Left ventricle myocardium superior (tissue), 1 donor: ENCODE results near the gene GPR137B. TPM values are rescaled to one million over a fixed set of nuclear protein-coding genes. Genes with fewer than 3 reads are reported as not detected.
"Not testable (repeated sequence)": the region's sequence is repeated elsewhere in the genome, so short reads cannot be mapped to it uniquely, and the experiment has no call there.

Source experiments
- ATAC-seq: fragments of 200-7000 bp; cut with Tn5 transposase; one replicate; pipeline ENCODE4 v1.9.1; 2020; ENCODE audit warnings: mild to moderate bottlenecking, moderate library complexity
- DNase-seq: peaks from one replicate; pipeline ENCODE4 v3.0.0-alpha.2; 2020
- intact Hi-C: fragments of 100-400 bp; cut with micrococcal nuclease; formaldehyde crosslinking; loops from one replicate; pipeline ENCODE4 v1.11.0; 2022
- total RNA-seq: library from RNA; stranded (reverse); fragmentation: NEBNext Ultra II Directional; extraction: Animal tissue kit (Norgen Biotek cat#: 25700); gene quantifications from one replicate; pipeline ENCODE4 v1.2.1, GENCODE V29; 2021
- donor health status: DM: no; HTN: yes; CAD: no; lungs with severe emphysema.

The GPR137B gene
- total RNA-seq, 1 donor from 2014 or later, result 31.6 TPM

GRCh38 chr1:236155399-236155767, 13.0 kb downstream of the GPR137B start:
- intact Hi-C loops, result no loop called here
- ATAC-seq (no peak), DNase-seq (no peak)

- ATAC-seq, result no peak
- intact Hi-C loops, result no loop called here
- DNase-seq, result no peak
Measured at GRCh38 chr1:236155841-236156503, 13.6 kb downstream of the GPR137B start.

- intact Hi-C loops, result no loop called here
- DNase-seq, result no peak
- ATAC-seq, result no peak
Measured at GRCh38 chr1:236156512-236157208, 14.3 kb downstream of the GPR137B start.

- ATAC-seq, intact Hi-C loops: not testable (repeated sequence)
Measured at GRCh38 chr1:236158072-236158471, 15.7 kb downstream of the GPR137B start.

GRCh38 chr1:236158719-236159118, 16.4 kb downstream of the GPR137B start:
- no peak for ATAC-seq
- no peak for DNase-seq
- intact Hi-C loops, result no loop called here

More at GRCh38 chr1:236158072-236158471, 15.7 kb downstream of the GPR137B start:
- DNase-seq, result not testable (repeated sequence)

GRCh38 chr1:236159704-236160539, 17.6 kb downstream of the GPR137B start:
- DNase-seq (no peak), ATAC-seq (no peak)

GRCh38 chr1:236160540-236161127, 18.3 kb downstream of the GPR137B start:
- no peak for DNase-seq
- intact Hi-C loops, result no loop called here
- no peak for ATAC-seq

More at GRCh38 chr1:236159704-236160539, 17.6 kb downstream of the GPR137B start:
- intact Hi-C loops, result no loop called here

- no peak for DNase-seq
- no peak for ATAC-seq
- intact Hi-C loops, result no loop called here
Measured at GRCh38 chr1:236161230-236161629, 18.9 kb downstream of the GPR137B start.

- DNase-seq, ATAC-seq, intact Hi-C loops: not testable (repeated sequence)
Measured at GRCh38 chr1:236161755-236162154, 19.4 kb downstream of the GPR137B start.

GRCh38 chr1:236163463-236164153, 21.3 kb downstream of the GPR137B start:
- intact Hi-C loops, result no loop called here
- ATAC-seq, result peak; percentile 16
- DNase-seq, result no peak

- ATAC-seq (peak; percentile 89), DNase-seq (peak; percentile 71)
Measured at GRCh38 chr1:236164273-236164672, 21.9 kb downstream of the GPR137B start.

GRCh38 chr1:236165238-236165981, 23.1 kb downstream of the GPR137B start:
- DNase-seq (no peak), ATAC-seq (no peak)
- intact Hi-C loops, result no loop called here

More at GRCh38 chr1:236164273-236164672, 21.9 kb downstream of the GPR137B start:
- intact Hi-C loops, result no loop called here

GRCh38 chr1:236166041-236166440, 23.7 kb downstream of the GPR137B start:
- DNase-seq (no peak), ATAC-seq (no peak)
- intact Hi-C loops, result no loop called here

GRCh38 chr1:236167154-236167553, 24.8 kb downstream of the GPR137B start:
- intact Hi-C loops, result no loop called here
- no peak for ATAC-seq
- no peak for DNase-seq

GRCh38 chr1:236167578-236167977, 25.2 kb downstream of the GPR137B start:
- intact Hi-C loops, result no loop called here
- ATAC-seq (no peak), DNase-seq (no peak)

GRCh38 chr1:236168716-236169429, 26.5 kb downstream of the GPR137B start:
- intact Hi-C loops, result no loop called here
- ATAC-seq (peak; percentile 54), DNase-seq (peak; percentile 55)

GRCh38 chr1:236172041-236172579, 29.8 kb downstream of the GPR137B start:
- DNase-seq (no peak), ATAC-seq (no peak)
- intact Hi-C loops, result no loop called here
